Smooth muscle cell (in vitro differentiated cells): ENCODE results near the gene MAPK13. TPM values are rescaled to one million over a fixed set of nuclear protein-coding genes. Genes with fewer than 3 reads are reported as not detected.

Experiments used
- DNase-seq: peaks from one replicate; lab custom pipeline; 2025; ENCODE audit not compliant: unreplicated experiment; lab: John Stamatoyannopoulos, UW
- H2AFZ ChIP-seq: fragments of 200-600 bp; sonication (generic); 2 replicates; pipeline ENCODE4 v1.6.0; 2016; ENCODE audit warnings: antibody characterized with exemption, low read depth, mild to moderate bottlenecking
- H3F3A ChIP-seq: fragments of 200-600 bp; sonication (generic); 2 replicates; pipeline ENCODE4 v1.6.0; 2017; ENCODE audit warnings: antibody characterized with exemption, low read depth
- H3K27ac ChIP-seq: fragments of 200-600 bp; sonication (generic); 2 replicates; pipeline ENCODE4 v1.5.1; 2016; ENCODE audit warnings: low read depth, mild to moderate bottlenecking
- H3K27me3 ChIP-seq: fragments of 200-600 bp; sonication (generic); 2 replicates; pipeline ENCODE4 v1.6.1; 2016; ENCODE audit warnings: low read depth, mild to moderate bottlenecking
- H3K36me3 ChIP-seq: fragments of 200-600 bp; sonication (generic); 2 replicates; pipeline ENCODE4 v1.5.1; 2016; ENCODE audit warnings: low read depth
- H3K4me1 ChIP-seq: fragments of 200-600 bp; sonication (generic); 2 replicates; pipeline ENCODE4 v1.5.1; 2016; ENCODE audit warnings: low read depth
- H3K4me2 ChIP-seq: fragments of 200-600 bp; sonication (generic); 2 replicates; pipeline ENCODE4 v1.6.0; 2016; ENCODE audit warnings: mild to moderate bottlenecking
- H3K4me3 ChIP-seq: fragments of 200-600 bp; sonication (generic); 2 replicates; pipeline ENCODE4 v1.5.1; 2016; ENCODE audit warnings: mild to moderate bottlenecking
- H3K79me2 ChIP-seq: fragments of 200-600 bp; sonication (generic); 2 replicates; pipeline ENCODE4 v1.6.0; 2016; ENCODE audit warnings: low read depth, mild to moderate bottlenecking
- H3K9ac ChIP-seq: fragments of 200-600 bp; sonication (generic); 2 replicates; pipeline ENCODE4 v1.6.0; 2016; ENCODE audit warnings: low read depth
- H3K9me3 ChIP-seq: fragments of 200-600 bp; sonication (generic); replicated peaks from 2 replicates; pipeline ENCODE4 v1.5.1; 2016; ENCODE audit warnings: low read depth
- H4K20me1 ChIP-seq: fragments of 200-600 bp; sonication (generic); 2 replicates; pipeline ENCODE4 v1.6.0; 2016; ENCODE audit warnings: low read depth
- WGBS: methylation state at CpG from one replicate; pipeline ENCODE4 v1.1.7; 2016; ENCODE audit warnings: low lambda C conversion rate; 5-methylcytosine and 5-hydroxymethylcytosine counted together
- polyA plus RNA-seq: library from polyadenylated mRNA; unstranded; fragments of >200 nt; fragmentation: Nextera tagmentation; extraction: Ambion mirVana; gene quantifications from 2 replicates; pipeline ENCODE4 v1.2.1, GENCODE V29; 2016
- total RNA-seq: library from RNA; depleted of rRNA; stranded (reverse); fragments of >200 nt; gene quantifications from 2 replicates; pipeline ENCODE4 v1.2.3, GENCODE V29; 2014
- TF ChIP-seq, protein P1 (sequence below): fragments of 200-600 bp; sonication (generic); IDR thresholded peaks from 2 replicates; pipeline ENCODE4 v1.5.1; 2017; ENCODE audit warnings: borderline replicate concordance, mild to moderate bottlenecking, antibody characterized with exemption; ENCODE audit not compliant: insufficient read depth, poor library complexity, severe bottlenecking

Gene MAPK13
- total and polyA plus RNA-seq, 2 experiments from 2014 or later, result 8.4 to 11.3 TPM

DNA sequence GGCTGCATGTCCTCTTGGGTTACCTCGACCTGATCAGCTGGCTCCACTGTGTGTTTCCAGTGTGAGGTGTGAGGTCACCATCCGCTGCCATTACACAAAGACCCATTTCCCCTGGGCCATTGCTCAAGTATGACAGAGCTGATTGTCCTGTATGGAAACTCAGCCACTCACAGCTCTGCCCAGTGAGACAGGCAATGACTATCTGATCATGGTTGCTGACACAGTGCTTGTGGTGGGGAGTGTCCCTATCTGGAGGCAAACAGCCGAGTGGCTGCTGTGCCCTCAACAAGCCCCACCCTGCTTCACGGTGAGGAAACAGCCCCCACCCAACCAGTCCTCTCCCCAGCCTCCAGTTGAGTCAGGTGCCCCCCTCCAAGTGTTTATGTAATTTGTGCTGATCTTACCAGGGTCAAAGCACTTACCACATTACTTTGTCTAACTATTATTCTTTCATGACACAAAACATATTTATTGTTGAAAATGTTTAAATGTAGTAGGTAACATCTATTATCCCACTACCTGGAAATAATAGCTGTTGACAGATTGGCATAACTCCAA is 11.7 kb upstream of the MAPK13 start:
- no peak overlapping the region for H2AFZ ChIP-seq
- no peak overlapping the region for H3K4me3 ChIP-seq
- peaks cover 3% of the 10 kb centered on the region for H3K4me1 ChIP-seq
- 66% methylated on average over 4 of the region's 4 CpGs for WGBS
- no peaks in the 10 kb centered on the region for H3K27me3 ChIP-seq
- no peak overlapping the region for H3K4me2 ChIP-seq
- no peaks in the 10 kb centered on the region for H3K79me2 ChIP-seq
- H3K9me3 ChIP-seq, result no peaks in the 10 kb centered on the region
- no peaks in the 10 kb centered on the region for H3K36me3 ChIP-seq
- H3K9ac ChIP-seq, result no peak overlapping the region
- no peak overlapping the region for H3K27ac ChIP-seq
- peaks cover 8% of the 10 kb centered on the region for H3F3A ChIP-seq
- TF ChIP-seq, protein P1, sequence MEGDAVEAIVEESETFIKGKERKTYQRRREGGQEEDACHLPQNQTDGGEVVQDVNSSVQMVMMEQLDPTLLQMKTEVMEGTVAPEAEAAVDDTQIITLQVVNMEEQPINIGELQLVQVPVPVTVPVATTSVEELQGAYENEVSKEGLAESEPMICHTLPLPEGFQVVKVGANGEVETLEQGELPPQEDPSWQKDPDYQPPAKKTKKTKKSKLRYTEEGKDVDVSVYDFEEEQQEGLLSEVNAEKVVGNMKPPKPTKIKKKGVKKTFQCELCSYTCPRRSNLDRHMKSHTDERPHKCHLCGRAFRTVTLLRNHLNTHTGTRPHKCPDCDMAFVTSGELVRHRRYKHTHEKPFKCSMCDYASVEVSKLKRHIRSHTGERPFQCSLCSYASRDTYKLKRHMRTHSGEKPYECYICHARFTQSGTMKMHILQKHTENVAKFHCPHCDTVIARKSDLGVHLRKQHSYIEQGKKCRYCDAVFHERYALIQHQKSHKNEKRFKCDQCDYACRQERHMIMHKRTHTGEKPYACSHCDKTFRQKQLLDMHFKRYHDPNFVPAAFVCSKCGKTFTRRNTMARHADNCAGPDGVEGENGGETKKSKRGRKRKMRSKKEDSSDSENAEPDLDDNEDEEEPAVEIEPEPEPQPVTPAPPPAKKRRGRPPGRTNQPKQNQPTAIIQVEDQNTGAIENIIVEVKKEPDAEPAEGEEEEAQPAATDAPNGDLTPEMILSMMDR, result no peak
- no peaks in the 10 kb centered on the region for H4K20me1 ChIP-seq
- no peak for DNase-seq

DNA sequence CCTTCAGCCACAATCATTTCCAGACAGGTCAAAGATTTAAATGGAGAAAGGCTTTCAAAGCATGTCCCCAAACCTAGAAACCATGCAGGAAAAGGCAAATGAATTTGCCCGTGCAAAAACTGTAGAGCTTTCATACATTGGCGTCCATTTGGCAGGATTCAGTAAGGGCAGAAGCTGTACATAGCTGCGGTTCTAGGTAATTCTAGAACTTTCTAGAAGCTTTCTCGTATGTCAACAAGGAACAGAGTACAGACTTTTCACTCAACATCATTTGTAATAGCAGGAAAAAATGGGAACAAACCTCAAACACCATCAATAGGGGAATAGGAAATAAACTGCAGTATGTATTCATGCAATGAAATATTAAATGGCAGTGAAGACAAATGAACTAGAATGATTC is 11.1 kb upstream of the MAPK13 start:
- H3K27ac ChIP-seq, result no peak overlapping the region
- no peak for DNase-seq
- WGBS, result 96% methylated on average over 4 of the region's 4 CpGs

DNA sequence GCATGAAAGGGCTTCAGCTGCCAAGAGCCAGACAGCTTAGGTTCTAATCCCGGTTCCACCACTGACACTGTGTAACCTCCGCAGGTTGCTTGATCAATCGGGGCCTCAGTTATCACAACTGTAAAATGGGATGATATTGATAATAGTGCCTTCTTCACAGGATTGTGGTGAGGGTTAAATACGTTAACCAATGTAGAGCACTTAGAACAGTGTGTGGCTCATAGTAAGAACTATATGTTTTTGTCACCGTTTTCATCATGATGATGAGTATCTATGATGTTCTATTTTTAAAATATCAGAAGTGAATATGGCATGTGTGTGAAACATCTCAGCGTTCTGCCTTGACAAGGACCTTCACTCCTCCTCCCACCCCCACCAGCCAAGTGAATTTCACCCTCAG is 10.3 kb upstream of the MAPK13 start:
- H3K27me3 ChIP-seq, result no peaks in the 10 kb centered on the region
- peaks cover 8% of the 10 kb centered on the region for H3F3A ChIP-seq
- H3K79me2 ChIP-seq, result no peaks in the 10 kb centered on the region
- TF ChIP-seq, protein P1, result no peak
- no peaks in the 10 kb centered on the region for H4K20me1 ChIP-seq
- H2AFZ ChIP-seq, result no peak overlapping the region
- no peaks in the 10 kb centered on the region for H3K9me3 ChIP-seq
- no peak overlapping the region for H3K4me3 ChIP-seq
- H3K4me1 ChIP-seq, result no peaks in the 10 kb centered on the region
- no peak overlapping the region for H3K27ac ChIP-seq
- no peak for DNase-seq
- 97% methylated on average over 6 of the region's 6 CpGs for WGBS
- no peaks in the 10 kb centered on the region for H3K36me3 ChIP-seq
- no peak overlapping the region for H3K4me2 ChIP-seq
- no peak overlapping the region for H3K9ac ChIP-seq

More for the DNA sequence above, 11.1 kb upstream of the MAPK13 start:
- H3F3A ChIP-seq, result peaks cover 8% of the 10 kb centered on the region
- H3K36me3 ChIP-seq, result no peaks in the 10 kb centered on the region
- TF ChIP-seq, protein P1, result no peak
- no peak overlapping the region for H3K4me2 ChIP-seq
- no peaks in the 10 kb centered on the region for H4K20me1 ChIP-seq
- H3K9ac ChIP-seq, result no peak overlapping the region
- H3K4me1 ChIP-seq, result no peaks in the 10 kb centered on the region
- no peaks in the 10 kb centered on the region for H3K79me2 ChIP-seq
- no peak overlapping the region for H2AFZ ChIP-seq
- no peak overlapping the region for H3K4me3 ChIP-seq
- H3K9me3 ChIP-seq, result no peaks in the 10 kb centered on the region
- H3K27me3 ChIP-seq, result no peaks in the 10 kb centered on the region

DNA sequence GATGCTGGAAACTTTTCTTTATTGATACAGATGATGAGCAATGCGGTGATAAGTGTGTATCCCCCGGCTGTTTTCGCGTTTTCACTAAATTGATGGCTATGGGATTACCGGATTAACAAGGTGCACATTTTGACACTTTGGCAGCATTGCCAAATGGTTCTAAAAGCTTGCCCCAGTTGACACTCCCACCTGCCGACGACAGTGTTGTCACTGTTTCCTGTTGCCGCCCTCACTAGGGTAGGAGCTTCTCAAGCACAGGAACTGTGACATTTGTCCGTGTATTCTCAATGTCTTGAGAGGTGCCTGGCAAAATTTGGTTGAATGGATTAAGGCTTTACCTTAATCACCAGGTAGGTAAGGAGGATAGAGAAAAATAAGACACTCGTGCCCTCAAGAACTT is 9.8 kb upstream of the MAPK13 start:
- DNase-seq, result no peak
- no peaks in the 10 kb centered on the region for H4K20me1 ChIP-seq
- TF ChIP-seq, protein P1, result no peak
- no peak overlapping the region for H3K4me3 ChIP-seq
- H3K4me1 ChIP-seq, result no peaks in the 10 kb centered on the region
- H3K9ac ChIP-seq, result no peak overlapping the region
- no peaks in the 10 kb centered on the region for H3K79me2 ChIP-seq
- no peaks in the 10 kb centered on the region for H3K36me3 ChIP-seq
- peaks cover 8% of the 10 kb centered on the region for H3F3A ChIP-seq
- H3K4me2 ChIP-seq, result peak overlapping the region; percentile 21
- no peak overlapping the region for H2AFZ ChIP-seq
- 64% methylated on average over 10 of the region's 10 CpGs for WGBS
- no peaks in the 10 kb centered on the region for H3K27me3 ChIP-seq
- H3K9me3 ChIP-seq, result no peaks in the 10 kb centered on the region
- peak overlapping the region; percentile 15 for H3K27ac ChIP-seq
